GM18951 (cell line): ENCODE results near the gene CFAP300.

Source experiments
- POLR2A ChIP-seq: IDR thresholded peaks from 4 replicates; pipeline ENCODE4 v1.6.1; 2011; ENCODE audit warnings: mild to moderate bottlenecking; ENCODE audit not compliant: insufficient read length, insufficient read depth; ENCODE audit errors: extremely low read depth
- in situ Hi-C: fragments of 300-500 bp; cut with MboI; formaldehyde crosslinking; loops from one replicate; pipeline ENCODE4 v1.12.0; 2022; ENCODE audit warnings: low sequenced_read_pairs, mixed read lengths, inconsistent platforms; ENCODE audit not compliant: unreplicated experiment

CFAP300 gene

GRCh38 chr11:102108734-102109440, 61.6 kb downstream of the CFAP300 start:
- TF ChIP-seq POLR2A = no peak
- in situ Hi-C loops = no loop called here

DNA sequence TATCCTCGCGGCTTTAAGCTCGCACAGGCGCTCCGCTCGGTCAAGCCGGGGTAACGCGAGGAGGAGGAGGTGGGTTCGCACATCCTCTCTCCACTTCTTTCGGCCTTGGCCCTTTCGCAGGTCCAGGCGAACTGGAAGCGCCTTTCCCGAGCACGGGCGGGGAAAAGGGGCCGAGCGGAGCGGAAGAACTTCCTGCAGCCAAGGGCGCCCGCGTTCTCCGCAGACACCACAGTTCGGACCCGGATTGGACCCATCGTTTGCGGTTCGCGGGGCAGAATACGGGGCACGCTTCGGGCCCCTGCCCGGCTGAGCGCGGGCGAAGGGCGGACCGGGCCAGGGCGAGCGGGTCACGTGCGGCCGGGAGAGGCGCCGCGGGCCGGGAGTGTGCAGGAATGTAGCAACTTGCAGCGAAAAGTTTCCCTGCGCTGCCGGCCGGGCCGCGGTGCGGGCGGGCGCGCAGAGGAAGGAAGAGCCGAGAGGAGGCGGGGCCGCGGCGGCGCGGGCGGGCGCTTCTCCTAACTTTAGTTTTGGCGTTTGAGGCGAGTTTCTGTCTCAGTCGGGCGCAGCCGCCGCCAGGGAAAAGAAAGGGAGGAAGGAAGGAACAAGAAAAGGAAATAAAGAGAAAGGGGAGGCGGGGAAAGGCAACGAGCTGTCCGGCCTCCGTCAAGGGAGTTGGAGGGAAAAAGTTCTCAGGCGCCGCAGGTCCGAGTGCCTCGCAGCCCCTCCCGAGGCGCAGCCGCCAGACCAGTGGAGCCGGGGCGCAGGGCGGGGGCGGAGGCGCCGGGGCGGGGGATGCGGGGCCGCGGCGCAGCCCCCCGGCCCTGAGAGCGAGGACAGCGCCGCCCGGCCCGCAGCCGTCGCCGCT, 62.9 kb downstream of the CFAP300 start, which contains the start of gene YAP1:
Gene YAP1, plus strand, starts transcription at position 552 of the 865 bp plus-strand sequence. CDS start 402 bp downstream, outside the sequence.
- in situ Hi-C loops = no loop called here
- no peak for TF ChIP-seq POLR2A

GRCh38 chr11:102110761-102111010, 63.4 kb downstream of the CFAP300 start:
- TF ChIP-seq POLR2A = no peak
- in situ Hi-C loops = no loop called here

DNA sequence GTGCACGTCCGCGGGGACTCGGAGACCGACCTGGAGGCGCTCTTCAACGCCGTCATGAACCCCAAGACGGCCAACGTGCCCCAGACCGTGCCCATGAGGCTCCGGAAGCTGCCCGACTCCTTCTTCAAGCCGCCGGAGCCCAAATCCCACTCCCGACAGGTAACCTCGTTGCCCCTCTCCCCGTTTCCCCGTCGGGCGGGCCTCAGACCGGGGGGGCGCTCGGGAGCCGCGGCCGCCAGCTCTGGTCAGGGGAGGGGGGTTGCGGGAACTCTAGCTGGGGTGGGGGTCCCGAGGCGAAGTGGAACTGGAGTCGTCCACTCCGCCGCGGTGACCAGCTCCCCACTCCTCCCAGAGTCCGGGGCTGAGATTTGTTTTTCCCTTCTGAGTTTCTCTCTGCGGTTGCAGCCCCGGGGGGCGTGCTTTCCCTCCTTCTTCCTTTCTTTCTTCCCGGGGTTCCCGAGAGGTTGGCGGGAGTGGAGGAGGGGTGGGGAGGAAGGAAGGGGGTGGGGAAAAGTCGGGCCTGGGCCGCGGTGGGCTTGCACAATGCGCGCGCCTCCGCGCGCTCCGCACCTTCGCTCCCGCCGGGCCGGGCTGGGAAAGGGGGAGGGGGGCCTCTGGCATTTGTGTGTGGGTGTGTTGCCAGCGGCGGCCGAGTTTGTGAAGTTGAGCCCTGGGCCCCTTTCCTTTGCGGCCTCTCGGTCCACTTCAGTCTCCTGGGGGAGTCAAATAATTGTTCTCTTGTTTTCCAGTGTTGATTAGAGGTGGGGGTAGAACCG, 64.0 kb downstream of the CFAP300 start:
- in situ Hi-C loops = no loop called here

DNA sequence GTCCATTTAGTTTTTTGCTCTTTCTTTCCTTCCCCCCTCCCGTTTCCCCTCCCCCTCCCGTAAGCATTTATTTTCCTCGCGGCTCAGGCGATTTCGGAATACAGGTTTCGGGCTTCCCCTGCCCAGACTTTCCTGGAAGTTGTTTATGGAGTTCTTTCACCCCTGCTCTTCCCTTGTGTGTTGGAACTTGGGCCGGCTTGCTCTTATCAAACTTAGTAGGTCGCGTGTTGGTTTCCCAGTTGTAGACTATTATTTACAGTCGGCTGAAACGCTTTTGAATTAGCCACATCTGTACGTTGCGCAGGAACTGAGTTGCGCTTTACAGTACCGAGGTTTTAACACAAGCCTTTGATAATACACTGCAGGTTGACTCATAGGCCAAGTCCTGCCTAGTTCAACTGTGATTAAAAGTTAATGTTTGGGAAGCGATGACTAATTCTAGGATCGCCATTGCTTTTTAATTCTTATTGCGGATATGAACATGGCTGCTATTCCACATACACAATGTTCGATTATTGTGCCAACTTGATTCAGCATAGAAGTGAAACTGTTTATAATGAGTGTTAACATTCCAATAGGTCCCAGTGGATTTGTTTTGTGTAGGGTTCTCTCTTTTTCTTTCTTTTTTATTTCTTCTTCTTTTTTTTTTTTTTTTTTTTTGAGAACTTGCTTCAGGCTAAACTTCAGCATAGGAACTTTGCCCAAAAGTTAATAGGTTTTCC, 64.7 kb downstream of the CFAP300 start:
- no peak for TF ChIP-seq POLR2A
- in situ Hi-C loops = no loop called here

More for the DNA sequence above, 64.0 kb downstream of the CFAP300 start:
- TF ChIP-seq POLR2A = no peak

GRCh38 chr11:102112509-102112821, 65.2 kb downstream of the CFAP300 start:
- in situ Hi-C loops = no loop called here
- TF ChIP-seq POLR2A = no peak

GRCh38 chr11:102114032-102114431, 66.8 kb downstream of the CFAP300 start:
- TF ChIP-seq POLR2A = no peak
- in situ Hi-C loops = no loop called here

- TF ChIP-seq POLR2A = no peak
- in situ Hi-C loops = no loop called here
These were observed 68.3 kb downstream of the CFAP300 start for GRCh38 chr11:102115557-102115956.

- in situ Hi-C loops = no loop called here
These were observed 69.4 kb downstream of the CFAP300 start for GRCh38 chr11:102116453-102117205.

DNA sequence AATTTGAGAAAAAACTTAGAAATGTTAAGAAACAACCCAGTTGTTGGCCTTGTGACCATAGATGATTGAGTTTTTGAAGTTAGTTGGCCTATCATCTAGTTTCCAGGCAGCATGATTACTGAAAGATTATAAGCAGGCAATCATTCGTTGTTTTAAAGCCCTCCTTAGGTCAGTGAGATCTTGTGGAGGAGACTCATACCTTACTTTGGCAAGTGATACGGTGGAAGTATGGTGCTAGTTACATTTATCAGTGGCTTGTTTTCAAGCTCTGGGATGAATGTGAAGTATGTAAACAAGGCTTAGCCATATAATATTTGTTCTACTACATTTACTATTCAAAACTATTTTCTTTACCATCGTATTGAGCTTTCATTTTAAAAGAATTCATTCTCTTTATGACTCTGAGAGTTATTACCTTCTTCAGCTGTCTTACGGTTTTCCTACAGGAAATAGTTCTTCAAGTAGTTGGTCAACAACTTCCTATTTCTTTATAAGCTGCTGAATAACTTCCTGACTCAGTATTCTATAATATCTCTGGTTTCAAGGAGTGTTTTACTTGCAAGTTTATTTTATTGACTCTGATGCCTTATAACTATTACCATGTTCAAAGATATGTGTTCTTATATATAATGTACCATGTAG, 70.4 kb downstream of the CFAP300 start:
- no peak for TF ChIP-seq POLR2A
- in situ Hi-C loops = no loop called here

More at GRCh38 chr11:102116453-102117205, 69.4 kb downstream of the CFAP300 start:
- TF ChIP-seq POLR2A = no peak

GRCh38 chr11:102118937-102119336, 71.7 kb downstream of the CFAP300 start:
- in situ Hi-C loops = no loop called here
- TF ChIP-seq POLR2A = no peak

- in situ Hi-C loops = no loop called here
- TF ChIP-seq POLR2A = no peak
These were observed 72.8 kb downstream of the CFAP300 start for GRCh38 chr11:102119997-102120396.

GRCh38 chr11:102120437-102120973, 73.3 kb downstream of the CFAP300 start:
- in situ Hi-C loops = no loop called here

More at GRCh38 chr11:102120437-102120973, 73.3 kb downstream of the CFAP300 start:
- no peak for TF ChIP-seq POLR2A
